ENCODE measurements around the gene PRPS1L1. TPM values are rescaled to one million over a fixed set of nuclear protein-coding genes. Genes with fewer than 3 reads are reported as not detected.

PRPS1L1 gene
- total and polyA plus RNA-seq, 2 experiments from 2014 or later = not detected

DNA sequence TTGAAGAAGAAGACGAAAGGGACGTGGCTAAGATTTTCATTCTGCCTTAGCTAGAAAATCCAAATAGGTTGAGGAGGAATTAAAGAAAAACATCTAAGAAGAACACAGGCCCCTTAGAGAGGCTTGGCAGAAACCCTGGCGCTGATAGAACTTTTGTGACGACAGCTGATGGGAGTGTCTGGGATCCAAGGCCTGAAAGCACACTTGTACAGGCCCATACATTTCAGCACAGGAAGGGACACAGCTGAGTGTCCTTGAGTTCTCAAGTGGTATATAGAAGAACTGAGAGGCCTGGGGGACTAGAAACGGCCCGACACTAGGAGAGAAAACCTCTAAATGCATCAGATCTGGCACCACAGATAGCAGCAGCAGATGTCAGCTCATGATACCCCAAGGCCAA lies 39.5 kb downstream of the PRPS1L1 start:
- no peak for TF ChIP-seq EZH2phosphoT487 (IDR thresholded peaks at IDR 0.05; ENCODE audit: unreplicated experiment)
- no peak for TF ChIP-seq CREB1 (CRISPR knock-in tag; IDR thresholded peaks at IDR 0.05; ENCODE audit: low read depth)
- TF ChIP-seq, protein P1, sequence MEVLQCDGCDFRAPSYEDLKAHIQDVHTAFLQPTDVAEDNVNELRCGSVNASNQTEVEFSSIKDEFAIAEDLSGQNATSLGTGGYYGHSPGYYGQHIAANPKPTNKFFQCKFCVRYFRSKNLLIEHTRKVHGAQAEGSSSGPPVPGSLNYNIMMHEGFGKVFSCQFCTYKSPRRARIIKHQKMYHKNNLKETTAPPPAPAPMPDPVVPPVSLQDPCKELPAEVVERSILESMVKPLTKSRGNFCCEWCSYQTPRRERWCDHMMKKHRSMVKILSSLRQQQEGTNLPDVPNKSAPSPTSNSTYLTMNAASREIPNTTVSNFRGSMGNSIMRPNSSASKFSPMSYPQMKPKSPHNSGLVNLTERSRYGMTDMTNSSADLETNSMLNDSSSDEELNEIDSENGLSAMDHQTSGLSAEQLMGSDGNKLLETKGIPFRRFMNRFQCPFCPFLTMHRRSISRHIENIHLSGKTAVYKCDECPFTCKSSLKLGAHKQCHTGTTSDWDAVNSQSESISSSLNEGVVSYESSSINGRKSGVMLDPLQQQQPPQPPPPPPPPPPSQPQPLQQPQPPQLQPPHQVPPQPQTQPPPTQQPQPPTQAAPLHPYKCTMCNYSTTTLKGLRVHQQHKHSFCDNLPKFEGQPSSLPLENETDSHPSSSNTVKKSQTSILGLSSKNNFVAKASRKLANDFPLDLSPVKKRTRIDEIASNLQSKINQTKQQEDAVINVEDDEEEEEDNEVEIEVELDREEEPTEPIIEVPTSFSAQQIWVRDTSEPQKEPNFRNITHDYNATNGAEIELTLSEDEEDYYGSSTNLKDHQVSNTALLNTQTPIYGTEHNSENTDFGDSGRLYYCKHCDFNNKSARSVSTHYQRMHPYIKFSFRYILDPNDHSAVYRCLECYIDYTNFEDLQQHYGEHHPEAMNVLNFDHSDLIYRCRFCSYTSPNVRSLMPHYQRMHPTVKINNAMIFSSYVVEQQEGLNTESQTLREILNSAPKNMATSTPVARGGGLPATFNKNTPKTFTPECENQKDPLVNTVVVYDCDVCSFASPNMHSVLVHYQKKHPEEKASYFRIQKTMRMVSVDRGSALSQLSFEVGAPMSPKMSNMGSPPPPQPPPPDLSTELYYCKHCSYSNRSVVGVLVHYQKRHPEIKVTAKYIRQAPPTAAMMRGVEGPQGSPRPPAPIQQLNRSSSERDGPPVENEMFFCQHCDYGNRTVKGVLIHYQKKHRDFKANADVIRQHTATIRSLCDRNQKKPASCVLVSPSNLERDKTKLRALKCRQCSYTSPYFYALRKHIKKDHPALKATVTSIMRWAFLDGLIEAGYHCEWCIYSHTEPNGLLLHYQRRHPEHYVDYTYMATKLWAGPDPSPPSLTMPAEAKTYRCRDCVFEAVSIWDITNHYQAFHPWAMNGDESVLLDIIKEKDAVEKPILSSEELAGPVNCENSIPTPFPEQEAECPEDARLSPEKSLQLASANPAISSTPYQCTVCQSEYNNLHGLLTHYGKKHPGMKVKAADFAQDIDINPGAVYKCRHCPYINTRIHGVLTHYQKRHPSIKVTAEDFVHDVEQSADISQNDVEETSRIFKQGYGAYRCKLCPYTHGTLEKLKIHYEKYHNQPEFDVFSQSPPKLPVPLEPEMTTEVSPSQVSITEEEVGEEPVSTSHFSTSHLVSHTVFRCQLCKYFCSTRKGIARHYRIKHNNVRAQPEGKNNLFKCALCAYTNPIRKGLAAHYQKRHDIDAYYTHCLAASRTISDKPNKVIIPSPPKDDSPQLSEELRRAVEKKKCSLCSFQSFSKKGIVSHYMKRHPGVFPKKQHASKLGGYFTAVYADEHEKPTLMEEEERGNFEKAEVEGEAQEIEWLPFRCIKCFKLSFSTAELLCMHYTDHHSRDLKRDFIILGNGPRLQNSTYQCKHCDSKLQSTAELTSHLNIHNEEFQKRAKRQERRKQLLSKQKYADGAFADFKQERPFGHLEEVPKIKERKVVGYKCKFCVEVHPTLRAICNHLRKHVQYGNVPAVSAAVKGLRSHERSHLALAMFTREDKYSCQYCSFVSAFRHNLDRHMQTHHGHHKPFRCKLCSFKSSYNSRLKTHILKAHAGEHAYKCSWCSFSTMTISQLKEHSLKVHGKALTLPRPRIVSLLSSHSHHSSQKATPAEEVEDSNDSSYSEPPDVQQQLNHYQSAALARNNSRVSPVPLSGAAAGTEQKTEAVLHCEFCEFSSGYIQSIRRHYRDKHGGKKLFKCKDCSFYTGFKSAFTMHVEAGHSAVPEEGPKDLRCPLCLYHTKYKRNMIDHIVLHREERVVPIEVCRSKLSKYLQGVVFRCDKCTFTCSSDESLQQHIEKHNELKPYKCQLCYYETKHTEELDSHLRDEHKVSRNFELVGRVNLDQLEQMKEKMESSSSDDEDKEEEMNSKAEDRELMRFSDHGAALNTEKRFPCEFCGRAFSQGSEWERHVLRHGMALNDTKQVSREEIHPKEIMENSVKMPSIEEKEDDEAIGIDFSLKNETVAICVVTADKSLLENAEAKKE (CRISPR knock-in tag; IDR thresholded peaks at IDR 0.05) = no peak
- TF ChIP-seq STAT1 (IDR thresholded peaks at IDR 0.05; ENCODE audit: unreplicated experiment) = no peak
- TF ChIP-seq ZNF331 (CRISPR knock-in tag; IDR thresholded peaks at IDR 0.05; ENCODE audit: low read depth) = no peak
- TF ChIP-seq, protein P2, sequence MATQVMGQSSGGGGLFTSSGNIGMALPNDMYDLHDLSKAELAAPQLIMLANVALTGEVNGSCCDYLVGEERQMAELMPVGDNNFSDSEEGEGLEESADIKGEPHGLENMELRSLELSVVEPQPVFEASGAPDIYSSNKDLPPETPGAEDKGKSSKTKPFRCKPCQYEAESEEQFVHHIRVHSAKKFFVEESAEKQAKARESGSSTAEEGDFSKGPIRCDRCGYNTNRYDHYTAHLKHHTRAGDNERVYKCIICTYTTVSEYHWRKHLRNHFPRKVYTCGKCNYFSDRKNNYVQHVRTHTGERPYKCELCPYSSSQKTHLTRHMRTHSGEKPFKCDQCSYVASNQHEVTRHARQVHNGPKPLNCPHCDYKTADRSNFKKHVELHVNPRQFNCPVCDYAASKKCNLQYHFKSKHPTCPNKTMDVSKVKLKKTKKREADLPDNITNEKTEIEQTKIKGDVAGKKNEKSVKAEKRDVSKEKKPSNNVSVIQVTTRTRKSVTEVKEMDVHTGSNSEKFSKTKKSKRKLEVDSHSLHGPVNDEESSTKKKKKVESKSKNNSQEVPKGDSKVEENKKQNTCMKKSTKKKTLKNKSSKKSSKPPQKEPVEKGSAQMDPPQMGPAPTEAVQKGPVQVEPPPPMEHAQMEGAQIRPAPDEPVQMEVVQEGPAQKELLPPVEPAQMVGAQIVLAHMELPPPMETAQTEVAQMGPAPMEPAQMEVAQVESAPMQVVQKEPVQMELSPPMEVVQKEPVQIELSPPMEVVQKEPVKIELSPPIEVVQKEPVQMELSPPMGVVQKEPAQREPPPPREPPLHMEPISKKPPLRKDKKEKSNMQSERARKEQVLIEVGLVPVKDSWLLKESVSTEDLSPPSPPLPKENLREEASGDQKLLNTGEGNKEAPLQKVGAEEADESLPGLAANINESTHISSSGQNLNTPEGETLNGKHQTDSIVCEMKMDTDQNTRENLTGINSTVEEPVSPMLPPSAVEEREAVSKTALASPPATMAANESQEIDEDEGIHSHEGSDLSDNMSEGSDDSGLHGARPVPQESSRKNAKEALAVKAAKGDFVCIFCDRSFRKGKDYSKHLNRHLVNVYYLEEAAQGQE (IDR thresholded peaks at IDR 0.05; ENCODE audit: unreplicated experiment) = no peak
- TF ChIP-seq ZNF114 (CRISPR knock-in tag; IDR thresholded peaks at IDR 0.05) = no peak
- TF ChIP-seq NANOG (IDR thresholded peaks at IDR 0.05; ENCODE audit: borderline replicate concordance) = no peak
- TF ChIP-seq CTCF (conservative IDR thresholded peaks at IDR 0.05; ENCODE audit: low read depth in 2 of 2) = no peak
- TF ChIP-seq EZH2 (IDR thresholded peaks at IDR 0.05; ENCODE audit: low read depth, unreplicated experiment) = no peak
- TF ChIP-seq ETS1 (IDR thresholded peaks at IDR 0.05) = no peak
- Histone ChIP-seq H3K27me3 (ENCODE audit: insufficient read depth) (no peaks in the 10 kb centered on the region), H3K27ac (ENCODE audit: low read depth) (no peak overlapping the region), H3K4me1 (ENCODE audit: insufficient read depth) (no peaks in the 10 kb centered on the region), H3K79me2 (replicated peaks; ENCODE audit: insufficient read depth) (no peaks in the 10 kb centered on the region), H3F3A (replicated peaks; ENCODE audit: low read depth) (no peaks in the 10 kb centered on the region), H3K36me3 (ENCODE audit: insufficient read depth) (no peaks in the 10 kb centered on the region), H2AFZ (no peak overlapping the region), H3K9me2 (ENCODE audit: insufficient read depth) (no peaks in the 10 kb centered on the region), H3K4me3 (no peak overlapping the region), H4K20me1 (replicated peaks; ENCODE audit: insufficient read depth) (no peaks in the 10 kb centered on the region), H3K4me2 (no peak overlapping the region)
- no peak for ATAC-seq
- Mint-ChIP-seq H3K9me3 (no peaks in the 10 kb centered on the region), H3K27ac (no peak overlapping the region), H3K36me3 (ENCODE audit: low read depth) (no peaks in the 10 kb centered on the region), H3K4me1 (peaks cover 6% of the 10 kb centered on the region; the same call in 2 of the 3 replicates), H3K4me3 (no peak overlapping the region), H3K27me3 (ENCODE audit: insufficient read depth, low read depth, poor library complexity) (peaks cover 5% of the 10 kb centered on the region)
- no peak for DNase-seq (ENCODE audit: low spot score)
